ENCODE measurements around the gene WDCP. TPM values are rescaled to one million over a fixed set of nuclear protein-coding genes. Genes with fewer than 3 reads are reported as not detected.
A peak's percentile ranks its signal among the peaks of the same experiment; 100 is the strongest.

WDCP gene
- total and polyA plus RNA-seq, 4 donors: 2.1 to 9.1 (median 6.1) TPM

DNA sequence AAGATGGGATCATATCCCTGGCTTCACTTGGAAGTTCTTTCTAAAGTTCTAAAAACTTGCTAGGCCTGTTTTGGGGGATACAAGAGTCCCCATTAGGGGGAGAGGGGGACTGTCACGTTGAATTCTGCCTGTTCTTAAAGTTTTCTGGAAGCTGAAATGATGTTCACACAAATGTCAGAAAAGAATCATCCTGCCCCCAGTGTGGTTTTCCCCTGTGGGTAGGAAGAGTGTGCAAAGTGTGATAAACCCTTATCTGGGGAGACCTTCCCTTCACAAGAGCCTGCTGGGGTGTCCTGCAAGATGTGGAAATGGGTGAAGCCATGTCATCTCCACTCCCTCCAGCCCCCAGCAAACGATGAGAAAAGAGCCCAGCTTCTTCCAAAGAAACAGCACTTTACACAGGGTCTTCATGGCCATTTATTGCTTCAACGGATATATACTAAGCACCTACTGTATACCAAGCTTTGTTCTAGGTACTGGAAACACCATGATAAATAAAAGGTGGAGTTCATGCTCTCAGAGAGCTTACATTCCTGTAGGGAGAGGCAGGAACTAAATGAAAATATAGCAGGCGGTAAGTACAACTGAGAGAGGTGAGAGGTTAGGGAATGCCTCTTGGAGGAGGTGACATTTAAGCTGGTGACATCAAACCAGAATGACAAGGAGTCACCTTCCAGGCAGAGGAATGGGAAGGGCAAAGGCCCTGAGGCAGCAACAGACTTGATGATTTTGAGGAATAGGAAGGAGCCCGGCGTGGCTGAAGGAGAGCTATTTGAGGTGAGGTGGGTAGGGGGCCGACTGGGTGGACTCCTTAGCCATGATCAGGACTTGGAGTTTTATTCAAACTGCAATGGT lies 35.7 kb downstream of the WDCP start:
- peaks cover 0 to 13% (median 0%) of the 10 kb centered on the region in 5 donors for H3K4me1 ChIP-seq (ENCODE audit: control insufficient read depth in 5 of 5, insufficient read depth in 5 of 5, low read length in 5 of 5)
- WGBS, 2 donors: 58 to 75% methylated on average over 7 of the region's 7 CpGs
- no peak for DNase-seq
- H3K4me3 ChIP-seq: no peak overlapping the region
- H3K9me3 ChIP-seq (ENCODE audit: control insufficient read depth in 4 of 4, insufficient read depth in 3 of 4, low read length in 3 of 4): peaks cover 0 to 7% (median 0%) of the 10 kb centered on the region in 4 donors
- ATAC-seq (ENCODE audit: insufficient read depth, low FRiP score): no peak
- H3K9ac ChIP-seq (ENCODE audit: insufficient read depth in 1 of 2, low read length in 2 of 2): no peak overlapping the region
- H3K27ac ChIP-seq (ENCODE audit: low read depth in 1 of 2, low read length in 1 of 2): no peak overlapping the region
- H3K27me3 ChIP-seq (ENCODE audit: control insufficient read depth in 3 of 3, insufficient read depth in 3 of 3, low read length in 2 of 3): peaks cover 0 to 21% (median 7%) of the 10 kb centered on the region in 3 donors
- TF ChIP-seq, protein P1, sequence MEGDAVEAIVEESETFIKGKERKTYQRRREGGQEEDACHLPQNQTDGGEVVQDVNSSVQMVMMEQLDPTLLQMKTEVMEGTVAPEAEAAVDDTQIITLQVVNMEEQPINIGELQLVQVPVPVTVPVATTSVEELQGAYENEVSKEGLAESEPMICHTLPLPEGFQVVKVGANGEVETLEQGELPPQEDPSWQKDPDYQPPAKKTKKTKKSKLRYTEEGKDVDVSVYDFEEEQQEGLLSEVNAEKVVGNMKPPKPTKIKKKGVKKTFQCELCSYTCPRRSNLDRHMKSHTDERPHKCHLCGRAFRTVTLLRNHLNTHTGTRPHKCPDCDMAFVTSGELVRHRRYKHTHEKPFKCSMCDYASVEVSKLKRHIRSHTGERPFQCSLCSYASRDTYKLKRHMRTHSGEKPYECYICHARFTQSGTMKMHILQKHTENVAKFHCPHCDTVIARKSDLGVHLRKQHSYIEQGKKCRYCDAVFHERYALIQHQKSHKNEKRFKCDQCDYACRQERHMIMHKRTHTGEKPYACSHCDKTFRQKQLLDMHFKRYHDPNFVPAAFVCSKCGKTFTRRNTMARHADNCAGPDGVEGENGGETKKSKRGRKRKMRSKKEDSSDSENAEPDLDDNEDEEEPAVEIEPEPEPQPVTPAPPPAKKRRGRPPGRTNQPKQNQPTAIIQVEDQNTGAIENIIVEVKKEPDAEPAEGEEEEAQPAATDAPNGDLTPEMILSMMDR (IDR thresholded peaks at IDR 0.05; ENCODE audit: control extremely low read depth, extremely low read depth): no peak
- no peaks in the 10 kb centered on the region for H3K36me3 ChIP-seq (ENCODE audit: control insufficient read depth in 4 of 4, insufficient read depth in 4 of 4, low read length in 4 of 4)

DNA sequence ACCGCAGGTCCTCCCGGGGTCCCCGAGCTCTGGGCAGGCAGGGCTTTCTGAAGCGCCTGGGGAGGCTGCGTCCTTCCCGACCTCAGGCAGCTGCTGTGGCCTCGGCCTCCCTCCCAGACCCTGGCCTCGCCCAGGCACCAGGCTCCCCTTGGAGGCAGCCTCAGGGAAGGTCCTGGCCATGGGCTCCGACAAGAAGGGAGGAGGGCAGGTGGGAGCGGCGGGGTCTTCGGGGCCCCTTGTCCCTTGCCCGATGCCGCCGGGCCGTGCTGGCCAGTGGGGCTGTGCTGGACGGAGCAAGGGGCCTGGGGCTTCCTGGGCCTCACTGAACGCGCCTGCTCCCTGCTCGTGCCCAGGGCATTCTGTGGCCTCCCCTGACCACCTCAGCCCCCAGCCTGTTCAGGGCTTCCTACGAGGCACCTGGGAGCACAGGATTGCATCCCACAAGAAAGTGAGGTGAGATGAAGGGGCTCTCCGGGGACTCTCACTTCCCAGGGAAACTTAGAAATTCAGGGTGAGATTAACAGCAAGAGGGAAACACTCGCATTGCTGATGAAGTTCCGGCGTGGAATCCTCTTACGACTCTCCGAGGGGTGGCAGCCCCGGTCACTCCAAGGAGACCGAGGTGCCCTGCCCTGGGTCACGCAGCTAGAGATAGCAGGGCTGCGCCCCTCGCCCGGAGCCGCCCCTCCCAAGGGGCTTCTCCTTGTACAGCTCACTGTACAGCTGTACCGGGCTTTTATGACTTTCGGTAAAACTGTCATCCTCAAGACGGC lies 36.5 kb downstream of the WDCP start:
- Histone ChIP-seq H3K36me3 (ENCODE audit: control insufficient read depth in 4 of 4, insufficient read depth in 4 of 4, low read length in 4 of 4) (no peaks in the 10 kb centered on the region), H3K4me3 (no peak overlapping the region), H3K27ac (ENCODE audit: low read depth in 1 of 2, low read length in 1 of 2) (no peak overlapping the region), H3K27me3 (ENCODE audit: control insufficient read depth in 3 of 3, insufficient read depth in 3 of 3, low read length in 2 of 3) (peaks cover 0 to 21% (median 7%) of the 10 kb centered on the region in 3 donors), H3K9ac (ENCODE audit: insufficient read depth in 1 of 2, low read length in 2 of 2) (no peak overlapping the region), H3K9me3 (ENCODE audit: control insufficient read depth in 4 of 4, insufficient read depth in 3 of 4, low read length in 3 of 4) (peaks cover 0 to 7% (median 0%) of the 10 kb centered on the region in 4 donors), H3K4me1 (ENCODE audit: control insufficient read depth in 5 of 5, insufficient read depth in 5 of 5, low read length in 5 of 5) (peaks cover 0 to 13% (median 0%) of the 10 kb centered on the region in 5 donors)
- TF ChIP-seq, protein P1 (IDR thresholded peaks at IDR 0.05; ENCODE audit: control extremely low read depth, extremely low read depth): no peak
- WGBS, 2 donors: 54 to 61% methylated on average over 32 to 37 of the region's 37 CpGs
- no peak for DNase-seq
- no peak for ATAC-seq (ENCODE audit: insufficient read depth, low FRiP score)

DNA sequence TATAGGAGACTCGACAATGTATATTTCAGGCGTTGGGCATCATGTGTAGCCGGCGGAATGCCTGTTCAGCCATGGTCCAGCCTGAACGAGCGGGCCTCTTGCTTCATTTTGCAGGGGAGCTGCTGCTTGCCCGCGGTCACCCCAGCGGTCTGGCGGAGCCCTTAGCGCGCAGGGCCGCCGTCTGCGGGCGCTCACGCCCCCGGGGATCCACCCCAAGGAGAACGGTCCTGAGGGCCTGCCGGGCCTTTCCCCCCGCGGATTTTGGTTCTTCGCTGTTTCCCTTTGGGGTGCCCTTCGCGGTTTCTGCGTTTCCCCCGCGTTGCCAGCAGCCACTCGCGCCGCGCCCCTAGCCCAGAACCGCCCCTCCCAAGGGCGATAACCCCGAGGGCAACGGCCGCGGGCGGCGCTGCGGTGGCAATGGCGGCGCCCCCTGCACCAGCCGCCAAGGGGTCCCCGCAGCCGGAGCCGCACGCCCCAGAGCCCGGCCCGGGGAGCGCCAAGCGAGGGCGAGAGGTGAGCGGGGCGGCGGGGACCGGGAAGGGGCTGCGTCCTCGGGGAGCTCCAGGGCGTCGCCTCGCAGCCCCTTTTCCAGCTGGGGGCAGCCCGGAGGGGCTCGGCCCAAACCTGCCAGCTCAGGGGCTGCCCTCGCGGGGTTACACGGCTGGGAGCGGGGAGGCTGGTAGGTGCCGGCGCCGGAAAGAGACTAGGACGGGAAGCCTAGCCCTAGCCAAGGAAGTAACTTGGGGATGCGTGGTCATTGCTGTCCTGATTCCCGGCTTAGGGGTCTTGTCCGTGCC lies 37.3 kb downstream of the WDCP start, which contains the start of gene MFSD2B:
MFSD2B (plus strand) TSS at position 406 of the 797 bp plus-strand sequence; CDS start at position 418, 12 bp downstream.
- Histone ChIP-seq H3K27me3 (ENCODE audit: control insufficient read depth in 3 of 3, insufficient read depth in 3 of 3, low read length in 2 of 3) (peaks cover 0 to 21% (median 7%) of the 10 kb centered on the region in 3 donors), H3K36me3 (ENCODE audit: control insufficient read depth in 4 of 4, insufficient read depth in 4 of 4, low read length in 4 of 4) (no peaks in the 10 kb centered on the region), H3K4me1 (ENCODE audit: control insufficient read depth in 5 of 5, insufficient read depth in 5 of 5, low read length in 5 of 5) (peaks cover 0 to 13% (median 0%) of the 10 kb centered on the region in 5 donors), H3K4me3 (no peak within 1 kb of the TSS), H3K9ac (ENCODE audit: insufficient read depth in 1 of 2, low read length in 2 of 2) (no peak within 1 kb of the TSS), H3K9me3 (ENCODE audit: control insufficient read depth in 4 of 4, insufficient read depth in 3 of 4, low read length in 3 of 4) (peaks cover 0 to 7% (median 0%) of the 10 kb centered on the region in 4 donors), H3K27ac (ENCODE audit: low read depth in 1 of 2, low read length in 1 of 2) (no peak within 1 kb of the TSS)
- TF ChIP-seq, protein P1 (IDR thresholded peaks at IDR 0.05; ENCODE audit: control extremely low read depth, extremely low read depth): no peak
- DNase-seq (peak in 2 of 3 donors; percentile 23 to 24), ATAC-seq (ENCODE audit: insufficient read depth, low FRiP score) (peak; percentile 30)
- WGBS, 2 donors: 3% methylated on average over 75 of the region's 75 CpGs

Data from lung (tissue), 12 donors.